ENCODE results near the gene ISX.

ISX gene

GRCh38 chr22:35109616-35110015 lies 43.7 kb downstream of the ISX start:
- no peak for DNase-seq (ENCODE audit: low read depth in 2 of 2, low spot score in 1 of 2)

- DNase-seq (ENCODE audit: low read depth in 2 of 2, low spot score in 1 of 2) = no peak
Observed at GRCh38 chr22:35111244-35111643, 45.3 kb downstream of the ISX start.

- DNase-seq (ENCODE audit: low read depth in 2 of 2, low spot score in 1 of 2) = no peak
Observed at GRCh38 chr22:35113341-35113740, 47.4 kb downstream of the ISX start.

- no peak for DNase-seq (ENCODE audit: low read depth in 2 of 2, low spot score in 1 of 2)
Observed at GRCh38 chr22:35114131-35114980, 48.4 kb downstream of the ISX start.

- DNase-seq (ENCODE audit: low read depth in 2 of 2, low spot score in 1 of 2) = no peak
Observed at GRCh38 chr22:35115515-35115914, 49.6 kb downstream of the ISX start.

- no peak for DNase-seq (ENCODE audit: low read depth in 2 of 2, low spot score in 1 of 2)
Observed at GRCh38 chr22:35116269-35116668, 50.3 kb downstream of the ISX start.

- DNase-seq (ENCODE audit: low read depth in 2 of 2, low spot score in 1 of 2) = no peak
Observed at GRCh38 chr22:35116817-35117216, 50.9 kb downstream of the ISX start.

- no peak for DNase-seq (ENCODE audit: low read depth in 2 of 2, low spot score in 1 of 2)
Observed at GRCh38 chr22:35119494-35119893, 53.5 kb downstream of the ISX start.

- DNase-seq (ENCODE audit: low read depth in 2 of 2, low spot score in 1 of 2) = no peak
Observed at GRCh38 chr22:35124691-35125219, 58.8 kb downstream of the ISX start.

GRCh38 chr22:35126993-35127392 lies 61.0 kb downstream of the ISX start:
- no peak for DNase-seq (ENCODE audit: low read depth in 2 of 2, low spot score in 1 of 2)

GRCh38 chr22:35128637-35129036 lies 62.7 kb downstream of the ISX start:
- DNase-seq (ENCODE audit: low read depth in 2 of 2, low spot score in 1 of 2) = no peak

GRCh38 chr22:35131525-35132000 lies 65.6 kb downstream of the ISX start:
- DNase-seq (ENCODE audit: low read depth in 2 of 2, low spot score in 1 of 2) = no peak

- DNase-seq (ENCODE audit: low read depth in 2 of 2, low spot score in 1 of 2) = no peak
Observed at GRCh38 chr22:35132568-35132967, 66.6 kb downstream of the ISX start.

GRCh38 chr22:35133702-35134380 lies 67.9 kb downstream of the ISX start:
- no peak for DNase-seq (ENCODE audit: low read depth in 2 of 2, low spot score in 1 of 2)

GRCh38 chr22:35134637-35135036 lies 68.7 kb downstream of the ISX start:
- DNase-seq (ENCODE audit: low read depth in 2 of 2, low spot score in 1 of 2) = no peak

GRCh38 chr22:35135165-35135564 lies 69.2 kb downstream of the ISX start:
- no peak for DNase-seq (ENCODE audit: low read depth in 2 of 2, low spot score in 1 of 2)

Measured in stimulated activated CD8-positive, alpha-beta memory T cell treated with anti-CD3 and anti-CD28 coated beads, Interleukin-4, amount 100 ng/mL, for 1 hour (primary cell).